HG03175 (cell line): ENCODE results near the gene TEAD3.
A peak's percentile ranks its signal among the peaks of the same experiment; 100 is the strongest.
"Not testable (repeated sequence)": the region's sequence is repeated elsewhere in the genome, so short reads cannot be mapped to it uniquely, and the experiment has no call there.

Experiments
- ATAC-seq: cut with Tn5 transposase; IDR thresholded peaks from one replicate; pipeline ENCODE4 v1.9.1; 2021; ENCODE audit warnings: mild to moderate bottlenecking, moderate library complexity; ENCODE audit not compliant: unreplicated experiment

TEAD3 gene

GRCh38 chr6:35452183-35453090 is 44.4 kb downstream of the TEAD3 start, which contains the start of gene FANCE:
TSS of gene FANCE (plus strand) at chr6:35452338. CDS start at chr6:35452546, 208 bp downstream.
- ATAC-seq, result peak; percentile 91

- ATAC-seq, result no peak
Observed at GRCh38 chr6:35451354-35452182, 45.3 kb downstream of the TEAD3 start.

- ATAC-seq, result peak; percentile 49
Observed at GRCh38 chr6:35449287-35449881, 47.5 kb downstream of the TEAD3 start.

GRCh38 chr6:35448191-35448590 is 48.7 kb downstream of the TEAD3 start:
- no peak for ATAC-seq

GRCh38 chr6:35445691-35446090 is 51.2 kb downstream of the TEAD3 start:
- no peak for ATAC-seq

- no peak for ATAC-seq
Observed at GRCh38 chr6:35443341-35444030, 53.4 kb downstream of the TEAD3 start.

GRCh38 chr6:35442693-35443092 is 54.2 kb downstream of the TEAD3 start:
- ATAC-seq, result no peak

- no peak for ATAC-seq
Observed at GRCh38 chr6:35441642-35442041, 55.2 kb downstream of the TEAD3 start.

- no peak for ATAC-seq
Observed at GRCh38 chr6:35441205-35441604, 55.7 kb downstream of the TEAD3 start.

GRCh38 chr6:35439308-35439707 is 57.6 kb downstream of the TEAD3 start:
- no peak for ATAC-seq

GRCh38 chr6:35438378-35439065 is 58.4 kb downstream of the TEAD3 start:
- not testable (repeated sequence) for ATAC-seq

GRCh38 chr6:35436071-35436857 is 60.6 kb downstream of the TEAD3 start:
- no peak for ATAC-seq

- ATAC-seq, result no peak
Observed at GRCh38 chr6:35435074-35435837, 61.6 kb downstream of the TEAD3 start.

GRCh38 chr6:35432702-35433101 is 64.2 kb downstream of the TEAD3 start:
- not testable (repeated sequence) for ATAC-seq

GRCh38 chr6:35432291-35432690 is 64.6 kb downstream of the TEAD3 start:
- no peak for ATAC-seq

GRCh38 chr6:35429463-35429862 is 67.4 kb downstream of the TEAD3 start:
- ATAC-seq, result no peak

- no peak for ATAC-seq
Observed at GRCh38 chr6:35428421-35429149, 68.3 kb downstream of the TEAD3 start.

- no peak for ATAC-seq
Observed at GRCh38 chr6:35427851-35428321, 69.0 kb downstream of the TEAD3 start.
